ENCODE measurements around the gene AGAP1. TPM values are rescaled to one million over a fixed set of nuclear protein-coding genes. Genes with fewer than 3 reads are reported as not detected.

AGAP1 gene
- polyA plus RNA-seq, 1 donor from 2014 or later: 17.4 TPM

GRCh38 chr2:235612181-235612950, 118.5 kb downstream of the AGAP1 start:
- H3K79me2 ChIP-seq (replicated peaks; ENCODE audit: insufficient read depth, low read length): peaks cover 13% of the 10 kb centered on the region
- H3K4me3 ChIP-seq (ENCODE audit: low read length): peak overlapping the region; percentile 18
- H3K9me2 ChIP-seq (ENCODE audit: insufficient read depth, low read length): no peaks in the 10 kb centered on the region
- H3F3A ChIP-seq (ENCODE audit: insufficient read depth, low read length, poor library complexity, severe bottlenecking): peaks cover 4% of the 10 kb centered on the region
- no peak overlapping the region for H3K4me2 ChIP-seq (ENCODE audit: low read length)
- H3K27ac ChIP-seq (ENCODE audit: low read length): no peak overlapping the region
- H2AFZ ChIP-seq (ENCODE audit: low read depth, low read length): no peak overlapping the region
- no peaks in the 10 kb centered on the region for H4K20me1 ChIP-seq (ENCODE audit: insufficient read depth)
- no peaks in the 10 kb centered on the region for H3K36me3 ChIP-seq (ENCODE audit: insufficient read depth, low read length)
- no peak overlapping the region for H3K9ac ChIP-seq (ENCODE audit: low read length)
- no peaks in the 10 kb centered on the region for H3K27me3 ChIP-seq (ENCODE audit: insufficient read depth, low read depth, low read length)
- H3K9me3 ChIP-seq (ENCODE audit: low read length): no peaks in the 10 kb centered on the region
- TF ChIP-seq MXI1 (conservative IDR thresholded peaks at IDR 0.05; ENCODE audit: poor library complexity, severe bottlenecking): no peak
- TF ChIP-seq POLR2AphosphoS5 (IDR thresholded peaks at IDR 0.05): no peak
- TF ChIP-seq EP300 (conservative IDR thresholded peaks at IDR 0.05; ENCODE audit: poor library complexity, severe bottlenecking): no peak
- TF ChIP-seq TAF1 (IDR thresholded peaks at IDR 0.05; ENCODE audit: low read depth): no peak
- no peak for TF ChIP-seq RAD21 (conservative IDR thresholded peaks at IDR 0.05)
- TF ChIP-seq EZH2 (IDR thresholded peaks at IDR 0.05; ENCODE audit: borderline replicate concordance, insufficient read depth, low read length, poor library complexity, severe bottlenecking): no peak
- TF ChIP-seq, protein P1, sequence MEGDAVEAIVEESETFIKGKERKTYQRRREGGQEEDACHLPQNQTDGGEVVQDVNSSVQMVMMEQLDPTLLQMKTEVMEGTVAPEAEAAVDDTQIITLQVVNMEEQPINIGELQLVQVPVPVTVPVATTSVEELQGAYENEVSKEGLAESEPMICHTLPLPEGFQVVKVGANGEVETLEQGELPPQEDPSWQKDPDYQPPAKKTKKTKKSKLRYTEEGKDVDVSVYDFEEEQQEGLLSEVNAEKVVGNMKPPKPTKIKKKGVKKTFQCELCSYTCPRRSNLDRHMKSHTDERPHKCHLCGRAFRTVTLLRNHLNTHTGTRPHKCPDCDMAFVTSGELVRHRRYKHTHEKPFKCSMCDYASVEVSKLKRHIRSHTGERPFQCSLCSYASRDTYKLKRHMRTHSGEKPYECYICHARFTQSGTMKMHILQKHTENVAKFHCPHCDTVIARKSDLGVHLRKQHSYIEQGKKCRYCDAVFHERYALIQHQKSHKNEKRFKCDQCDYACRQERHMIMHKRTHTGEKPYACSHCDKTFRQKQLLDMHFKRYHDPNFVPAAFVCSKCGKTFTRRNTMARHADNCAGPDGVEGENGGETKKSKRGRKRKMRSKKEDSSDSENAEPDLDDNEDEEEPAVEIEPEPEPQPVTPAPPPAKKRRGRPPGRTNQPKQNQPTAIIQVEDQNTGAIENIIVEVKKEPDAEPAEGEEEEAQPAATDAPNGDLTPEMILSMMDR (IDR thresholded peaks at IDR 0.05; ENCODE audit: poor library complexity, severe bottlenecking): no peak
- no peak for TF ChIP-seq SMC3 (conservative IDR thresholded peaks at IDR 0.05; ENCODE audit: poor library complexity)
- TF ChIP-seq, protein P2, sequence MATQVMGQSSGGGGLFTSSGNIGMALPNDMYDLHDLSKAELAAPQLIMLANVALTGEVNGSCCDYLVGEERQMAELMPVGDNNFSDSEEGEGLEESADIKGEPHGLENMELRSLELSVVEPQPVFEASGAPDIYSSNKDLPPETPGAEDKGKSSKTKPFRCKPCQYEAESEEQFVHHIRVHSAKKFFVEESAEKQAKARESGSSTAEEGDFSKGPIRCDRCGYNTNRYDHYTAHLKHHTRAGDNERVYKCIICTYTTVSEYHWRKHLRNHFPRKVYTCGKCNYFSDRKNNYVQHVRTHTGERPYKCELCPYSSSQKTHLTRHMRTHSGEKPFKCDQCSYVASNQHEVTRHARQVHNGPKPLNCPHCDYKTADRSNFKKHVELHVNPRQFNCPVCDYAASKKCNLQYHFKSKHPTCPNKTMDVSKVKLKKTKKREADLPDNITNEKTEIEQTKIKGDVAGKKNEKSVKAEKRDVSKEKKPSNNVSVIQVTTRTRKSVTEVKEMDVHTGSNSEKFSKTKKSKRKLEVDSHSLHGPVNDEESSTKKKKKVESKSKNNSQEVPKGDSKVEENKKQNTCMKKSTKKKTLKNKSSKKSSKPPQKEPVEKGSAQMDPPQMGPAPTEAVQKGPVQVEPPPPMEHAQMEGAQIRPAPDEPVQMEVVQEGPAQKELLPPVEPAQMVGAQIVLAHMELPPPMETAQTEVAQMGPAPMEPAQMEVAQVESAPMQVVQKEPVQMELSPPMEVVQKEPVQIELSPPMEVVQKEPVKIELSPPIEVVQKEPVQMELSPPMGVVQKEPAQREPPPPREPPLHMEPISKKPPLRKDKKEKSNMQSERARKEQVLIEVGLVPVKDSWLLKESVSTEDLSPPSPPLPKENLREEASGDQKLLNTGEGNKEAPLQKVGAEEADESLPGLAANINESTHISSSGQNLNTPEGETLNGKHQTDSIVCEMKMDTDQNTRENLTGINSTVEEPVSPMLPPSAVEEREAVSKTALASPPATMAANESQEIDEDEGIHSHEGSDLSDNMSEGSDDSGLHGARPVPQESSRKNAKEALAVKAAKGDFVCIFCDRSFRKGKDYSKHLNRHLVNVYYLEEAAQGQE (IDR thresholded peaks at IDR 0.05; ENCODE audit: borderline replicate concordance): no peak

- Histone ChIP-seq H3K4me3 (ENCODE audit: low read length) (no peak overlapping the region), H2AFZ (ENCODE audit: low read depth, low read length) (no peak overlapping the region), H3K79me2 (replicated peaks; ENCODE audit: insufficient read depth, low read length) (peaks cover 10% of the 10 kb centered on the region), H4K20me1 (ENCODE audit: insufficient read depth) (no peaks in the 10 kb centered on the region), H3K9ac (ENCODE audit: low read length) (no peak overlapping the region), H3K9me2 (ENCODE audit: insufficient read depth, low read length) (no peaks in the 10 kb centered on the region), H3F3A (ENCODE audit: insufficient read depth, low read length, poor library complexity, severe bottlenecking) (peaks cover 4% of the 10 kb centered on the region), H3K27ac (ENCODE audit: low read length) (no peak overlapping the region), H3K9me3 (ENCODE audit: low read length) (no peaks in the 10 kb centered on the region), H3K36me3 (ENCODE audit: insufficient read depth, low read length) (no peaks in the 10 kb centered on the region), H3K27me3 (ENCODE audit: insufficient read depth, low read depth, low read length) (no peaks in the 10 kb centered on the region), H3K4me2 (ENCODE audit: low read length) (no peak overlapping the region)
- no peak for TF ChIP-seq TAF1 (IDR thresholded peaks at IDR 0.05; ENCODE audit: low read depth)
- no peak for TF ChIP-seq SMC3 (conservative IDR thresholded peaks at IDR 0.05; ENCODE audit: poor library complexity)
- TF ChIP-seq MXI1 (conservative IDR thresholded peaks at IDR 0.05; ENCODE audit: poor library complexity, severe bottlenecking): no peak
- no peak for TF ChIP-seq RAD21 (conservative IDR thresholded peaks at IDR 0.05)
- TF ChIP-seq, protein P1 (IDR thresholded peaks at IDR 0.05; ENCODE audit: poor library complexity, severe bottlenecking): no peak
- TF ChIP-seq POLR2AphosphoS5 (IDR thresholded peaks at IDR 0.05): no peak
- TF ChIP-seq, protein P2 (IDR thresholded peaks at IDR 0.05; ENCODE audit: borderline replicate concordance): no peak
- no peak for TF ChIP-seq EP300 (conservative IDR thresholded peaks at IDR 0.05; ENCODE audit: poor library complexity, severe bottlenecking)
- TF ChIP-seq EZH2 (IDR thresholded peaks at IDR 0.05; ENCODE audit: borderline replicate concordance, insufficient read depth, low read length, poor library complexity, severe bottlenecking): no peak
Observed at GRCh38 chr2:235613649-235614048, 119.8 kb downstream of the AGAP1 start.

Measured in neural cell (in vitro differentiated cells).